Endothelial cell of umbilical vein (primary cell): ENCODE data around the gene AHNAK2. TPM values are rescaled to one million over a fixed set of nuclear protein-coding genes. Genes with fewer than 3 reads are reported as not detected.

Source experiments
- BruUV-seq: library from RNA; stranded (reverse); fragments of 400-500 nt; replicated peaks from 2 replicates; lab custom pipeline; 2021; lab: Mats Ljungman, UMichigan
- CTCF ChIA-PET: fragments of 300-600, 350-600 bp; sonication (Branson Sonifier 250); formaldehyde crosslinking; loops from one replicate; lab custom pipeline; 2021; ENCODE audit warnings: antibody characterized with exemption, inconsistent platforms; lab: Charles Lee
- POLR2A ChIA-PET: fragments of 300-600, 350-600 bp; sonication (Branson Sonifier 250); formaldehyde crosslinking; loops from one replicate; lab custom pipeline; 2021; ENCODE audit warnings: antibody characterized with exemption, inconsistent platforms; lab: Charles Lee
- DNase-seq: peaks from one replicate; pipeline ENCODE4 v3.0.0-alpha.2; 2011; ENCODE audit warnings: low read depth, low spot score
- FAIRE-seq: peaks from 2 replicates; lab custom pipeline; 2011; peaks lifted over from hg19 to GRCh38; lab: Jason Lieb, UNC
- H2AFZ ChIP-seq: 2 replicates; pipeline ENCODE4 v1.6.0; 2012; ENCODE audit warnings: low read depth, low read length, control low read depth, inconsistent platforms
- H3K27ac ChIP-seq: 2 replicates; pipeline ENCODE4 v1.5.1; 2011; ENCODE audit warnings: low read depth, mild to moderate bottlenecking, control low read depth, low read length, moderate library complexity; ENCODE audit not compliant: insufficient read depth
- H3K27me3 ChIP-seq, 2 experiments: 2 replicates each; pipeline versions ENCODE4 v1.6.0 to v1.6.1; 2011; ENCODE audit warnings: low read length in 2 of 2, mixed read lengths in 1 of 2; ENCODE audit not compliant: control insufficient read depth in 2 of 2, insufficient read depth in 2 of 2
- H3K36me3 ChIP-seq, 2 experiments: 2 replicates in 1 of 2; 3 replicates in 1 of 2; pipeline ENCODE4 v1.5.1; 2011; ENCODE audit warnings: low read length in 2 of 2, mild to moderate bottlenecking in 1 of 2, moderate library complexity in 1 of 2; ENCODE audit not compliant: control insufficient read depth in 2 of 2, insufficient read depth in 2 of 2; ENCODE audit errors: extremely low read depth in 1 of 2
- H3K4me1 ChIP-seq: 3 replicates; pipeline ENCODE4 v1.5.1; 2011; ENCODE audit warnings: mild to moderate bottlenecking, low read length; ENCODE audit not compliant: control insufficient read depth, insufficient read depth; ENCODE audit errors: extremely low read depth
- H3K4me2 ChIP-seq: 2 replicates; pipeline ENCODE4 v1.6.1; 2011; ENCODE audit warnings: low read length, control low read depth, mixed read lengths; ENCODE audit not compliant: insufficient read depth
- H3K4me3 ChIP-seq, 3 experiments: fragments of 200-600 bp in 1 of 3; sonication (generic), shearing (Covaris generic) in 1 of 3; replicated peaks in 1 of 3; 2 replicates each; pipeline ENCODE4 v1.5.1; 2011 to 2016; ENCODE audit warnings: control low read depth in 3 of 3, low read length in 3 of 3, mild to moderate bottlenecking in 2 of 3, inconsistent platforms in 1 of 3, low read depth in 1 of 3, moderate library complexity in 1 of 3; ENCODE audit not compliant: insufficient read depth in 1 of 3
- H3K79me2 ChIP-seq: 2 replicates; pipeline ENCODE4 v1.6.0; 2012; ENCODE audit warnings: low read length, inconsistent platforms; ENCODE audit not compliant: control insufficient read depth, insufficient read depth
- H3K9ac ChIP-seq: replicated peaks from 2 replicates; pipeline ENCODE3; 2011; ENCODE audit warnings: low read length, control low read depth; ENCODE audit not compliant: insufficient read depth; ENCODE audit errors: extremely low read depth
- H3K9me1 ChIP-seq: replicated peaks from 3 replicates; pipeline ENCODE4 v1.6.0; 2011; ENCODE audit warnings: mild to moderate bottlenecking, low read length; ENCODE audit not compliant: control insufficient read depth, insufficient read depth; ENCODE audit errors: extremely low read depth
- H3K9me3 ChIP-seq: replicated peaks from 2 replicates; pipeline ENCODE4 v1.5.1; 2012; ENCODE audit warnings: low read length, inconsistent platforms; ENCODE audit not compliant: control insufficient read depth, insufficient read depth
- H4K20me1 ChIP-seq: replicated peaks from 2 replicates; pipeline ENCODE3; 2011; ENCODE audit warnings: mild to moderate bottlenecking, low read length; ENCODE audit not compliant: control insufficient read depth, insufficient read depth; ENCODE audit errors: extremely low read depth
- EZH2 ChIP-seq: IDR thresholded peaks from 2 replicates; pipeline ENCODE4 v1.6.1; 2012; ENCODE audit warnings: borderline replicate concordance, low read depth, mild to moderate bottlenecking, moderate library complexity, low read length, inconsistent platforms; ENCODE audit not compliant: severe bottlenecking
- FOS ChIP-seq: IDR thresholded peaks from 2 replicates; pipeline ENCODE4 v1.6.1; 2011; ENCODE audit warnings: mild to moderate bottlenecking, low read length, moderate library complexity, borderline replicate concordance; ENCODE audit not compliant: insufficient read depth
- GATA2 ChIP-seq: IDR thresholded peaks from 2 replicates; pipeline ENCODE4 v1.7.0; 2011; ENCODE audit warnings: low read depth, mild to moderate bottlenecking, moderate library complexity, mixed read lengths, low read length; ENCODE audit not compliant: insufficient read length, insufficient read depth
- JUN ChIP-seq: IDR thresholded peaks from 2 replicates; pipeline ENCODE4 v1.6.1; 2011; ENCODE audit warnings: borderline replicate concordance, low read depth; ENCODE audit not compliant: insufficient read length, insufficient read depth
- POLR2AphosphoS5 ChIP-seq: IDR thresholded peaks from 2 replicates; pipeline ENCODE4 v1.6.1; 2012; ENCODE audit warnings: low read depth, mild to moderate bottlenecking, control low read depth, low read length, moderate library complexity; ENCODE audit not compliant: insufficient read depth
- dilution Hi-C: fragments of 300-500 bp; cut with MboI; formaldehyde crosslinking; loops from one replicate; pipeline ENCODE4 v1.15.0; 2019; ENCODE audit warnings: low sequenced_read_pairs; ENCODE audit not compliant: extremely low pct_ligation_motif_present
- intact Hi-C: fragments of 100-400 bp; cut with micrococcal nuclease; formaldehyde crosslinking; loops from one replicate; pipeline ENCODE4 v1.10.0; 2022
- polyA plus RNA-seq, 4 experiments: library from polyadenylated mRNA; depleted of rRNA in 3 of 4; stranded (reverse) in 3 of 4; unstranded in 1 of 4; fragments of >200 nt; gene quantifications; 2 replicates each; pipeline versions ENCODE4 v1.2.1 to v1.2.3, GENCODE V29; 2011 to 2012; ENCODE audit warnings: missing spikeins in 1 of 4
- total RNA-seq: library from RNA; stranded (reverse); gene quantifications from 2 replicates; pipeline ENCODE4 v1.2.3, GENCODE V29; 2021
- TF ChIP-seq, protein P1 (sequence below): IDR thresholded peaks from 2 replicates; pipeline ENCODE4 v1.6.1; 2011; ENCODE audit not compliant: insufficient read depth, insufficient read length

The AHNAK2 gene
- total and polyA plus RNA-seq, 2 donors (not counting 3 experiments of a cell fraction or from before 2014, with no cell fraction given) = 17.7 to 68.7 TPM

DNA sequence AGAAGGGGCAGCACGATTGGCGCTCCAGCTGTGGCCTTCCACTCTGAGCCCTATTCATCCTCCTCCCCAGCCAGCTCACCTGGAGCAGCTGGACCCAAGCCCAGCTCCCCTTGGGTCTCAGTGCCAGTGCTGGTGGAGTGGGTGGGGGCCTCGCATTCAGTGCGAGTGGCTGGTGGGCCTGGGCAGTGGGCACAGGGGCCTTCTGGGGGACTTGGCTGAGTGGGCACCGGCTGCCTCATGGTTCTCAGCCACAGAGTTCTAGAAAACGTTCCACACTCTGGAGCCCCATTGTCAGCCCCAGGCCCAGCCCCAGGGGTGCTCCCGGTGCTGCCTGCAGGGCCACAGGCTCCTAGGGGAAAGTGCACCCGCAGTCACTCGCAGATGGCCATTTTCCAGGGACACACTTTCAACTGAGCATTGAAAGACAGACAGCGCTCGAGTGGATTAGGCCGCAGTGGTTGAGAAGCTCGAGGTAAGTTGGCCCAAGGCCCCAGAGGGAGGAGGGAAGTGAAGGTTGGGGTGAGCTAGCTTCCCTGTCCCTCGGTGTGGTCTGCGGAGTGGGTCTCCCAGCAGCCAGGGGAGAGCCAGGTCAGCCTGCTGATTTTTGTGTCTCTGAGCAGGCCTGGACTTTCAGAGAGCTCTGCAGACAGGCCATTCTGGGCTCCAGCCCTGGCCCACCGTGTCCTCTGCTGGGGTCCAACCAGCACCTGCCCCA is 11.2 kb upstream of the AHNAK2 start:
- Histone ChIP-seq H3K79me2 (no peaks in the 10 kb centered on the region), H3K36me3 (peaks cover 0 to 2% of the 10 kb centered on the region in 2 experiments), H3K4me2 (no peak overlapping the region), H3K4me3 (no peak overlapping the region), H2AFZ (no peak overlapping the region), H3K27ac (no peak overlapping the region), H3K9me3 (no peaks in the 10 kb centered on the region), H4K20me1 (no peaks in the 10 kb centered on the region), H3K4me1 (peaks cover 4% of the 10 kb centered on the region), H3K27me3 (no peaks in the 10 kb centered on the region), H3K9ac (no peak overlapping the region), H3K9me1 (no peaks in the 10 kb centered on the region)
- dilution Hi-C loops (no loop called here), intact Hi-C loops (no loop called here)
- TF ChIP-seq EZH2 (no peak), GATA2 (no peak), POLR2AphosphoS5 (no peak), JUN (no peak), FOS (no peak)
- TF ChIP-seq, protein P1, sequence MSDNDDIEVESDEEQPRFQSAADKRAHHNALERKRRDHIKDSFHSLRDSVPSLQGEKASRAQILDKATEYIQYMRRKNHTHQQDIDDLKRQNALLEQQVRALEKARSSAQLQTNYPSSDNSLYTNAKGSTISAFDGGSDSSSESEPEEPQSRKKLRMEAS = no peak
- CTCF ChIA-PET = interaction anchor here (0.8 to 1.0 kb wide), 2 partner anchors 19 to 56 kb away, joined by 3 to 4 read pairs; no protein-coding TSS in a partner anchor
- no TSS peak for BruUV-seq
- FAIRE-seq (no peak), DNase-seq (no peak)
- POLR2A ChIA-PET = no interaction called here
